ENCODE data around the gene ST3GAL4. TPM values are rescaled to one million over a fixed set of nuclear protein-coding genes. Genes with fewer than 3 reads are reported as not detected.

Gene ST3GAL4
- total RNA-seq, 1 experiment from 2014 or later, result 13.6 TPM

DNA sequence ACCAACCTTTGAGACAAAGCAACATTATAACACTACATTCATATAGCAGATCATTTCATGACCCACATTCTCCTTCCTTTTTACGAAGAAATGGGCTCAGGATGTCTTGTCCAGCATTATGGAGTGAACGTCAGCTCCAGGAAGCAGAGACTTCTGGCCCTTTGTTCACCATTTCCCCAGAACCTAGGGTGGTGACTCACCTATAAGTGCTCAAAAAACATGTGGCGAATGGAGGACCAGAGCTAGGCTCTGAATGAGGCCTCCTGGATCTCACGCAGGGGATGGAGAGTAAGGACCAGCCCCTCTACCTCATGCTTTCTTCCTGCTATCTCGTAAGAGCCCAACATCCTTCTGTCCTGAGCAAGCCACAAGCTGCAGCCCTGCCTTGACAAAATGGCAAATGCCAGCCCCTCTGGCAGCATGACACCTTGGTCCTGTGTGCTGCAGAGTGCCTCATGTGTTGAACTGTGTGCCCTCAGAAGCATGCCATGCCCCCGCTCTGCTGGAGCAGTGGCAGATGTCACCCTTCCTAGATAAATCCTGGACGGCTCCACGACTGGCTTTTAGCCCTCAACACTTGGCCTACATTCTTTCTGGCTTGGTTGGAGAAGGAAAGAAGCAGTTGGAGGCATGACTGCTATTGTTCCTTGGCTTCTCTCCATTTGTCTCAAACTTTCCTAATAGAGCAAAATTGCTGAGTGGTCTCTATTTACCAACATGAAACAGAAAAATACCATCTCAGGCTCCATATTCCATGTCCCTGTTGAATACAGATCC lies 6.5 kb upstream of the ST3GAL4 start:
- Histone ChIP-seq H3K27me3 (ENCODE audit: insufficient read depth, low read length) (no peaks in the 10 kb centered on the region), H2BK12ac (ENCODE audit: insufficient read length, low read depth, low read length) (no peak overlapping the region), H4K5ac (ENCODE audit: insufficient read length, low read depth, low read length) (no peak overlapping the region), H2AK5ac (ENCODE audit: insufficient read length, low read length) (no peak overlapping the region), H3K14ac (ENCODE audit: insufficient read depth, low read length) (no peak overlapping the region), H4K20me1 (ENCODE audit: control insufficient read depth, insufficient read depth, insufficient read length) (no peaks in the 10 kb centered on the region), H3K9ac (ENCODE audit: extremely low read depth, insufficient read length, low read length) (no peak overlapping the region), H2BK120ac (ENCODE audit: low read depth, low read length, poor library complexity, severe bottlenecking) (no peak overlapping the region), H3K56ac (ENCODE audit: insufficient read length, low read depth, low read length) (no peak overlapping the region), H3K23ac (ENCODE audit: insufficient read length, low read depth, low read length) (no peak overlapping the region), H3K27ac (ENCODE audit: insufficient read length, low read depth, low read length) (no peak overlapping the region), H3T11ph (ENCODE audit: low read length) (no peak overlapping the region), H3K9me3 (ENCODE audit: control insufficient read depth, low read depth, low read length) (no peaks in the 10 kb centered on the region), H2AFZ (ENCODE audit: low read length) (no peak overlapping the region), H3K4me2 (ENCODE audit: insufficient read depth, insufficient read length, low read length) (no peak overlapping the region), H3K4me1 (ENCODE audit: insufficient read depth, low read length) (peaks cover 20% of the 10 kb centered on the region), H3K18ac (ENCODE audit: insufficient read length, low read depth, low read length) (no peak overlapping the region), H2BK5ac (ENCODE audit: insufficient read length, low read length) (no peak overlapping the region), H4K91ac (ENCODE audit: insufficient read length, low read depth, low read length) (no peak overlapping the region), H3K79me2 (ENCODE audit: insufficient read depth, low read length) (peaks cover 2% of the 10 kb centered on the region; the same call in 1 of the 2 replicates), H4K8ac (replicated peaks; ENCODE audit: insufficient read length, low read depth, low read length) (no peak overlapping the region), H2BK20ac (ENCODE audit: low read depth, low read length, poor library complexity, severe bottlenecking) (no peak overlapping the region), H3K4ac (ENCODE audit: low read depth, low read length) (no peak overlapping the region), H3K23me2 (ENCODE audit: insufficient read length, low read depth, low read length, poor library complexity, severe bottlenecking) (no peaks in the 10 kb centered on the region), H3K79me1 (ENCODE audit: insufficient read depth, low read depth, low read length, poor library complexity, severe bottlenecking) (no peaks in the 10 kb centered on the region), H2BK15ac (ENCODE audit: low read depth, low read length) (no peak overlapping the region)
- no peak for DNase-seq
- Mint-ChIP-seq H3K4me3 (no peak overlapping the region), H3K27ac (peak overlapping the region in 1 of 3 experiments; percentile 12; a peak in 2 of 7 replicates), H3K27me3 (ENCODE audit: low read depth) (no peaks in the 10 kb centered on the region; the same call in 1 of the 2 replicates), H3K9me3 (no peaks in the 10 kb centered on the region), H3K36me3 (ENCODE audit: insufficient read depth in 1 of 3, low read depth in 3 of 3) (peaks cover 16 to 29% (median 28%) of the 10 kb centered on the region in 3 experiments), H3K4me1 (peaks cover 55 to 68% of the 10 kb centered on the region in 2 experiments)
- WGBS (ENCODE audit: extremely low coverage, insufficient read length, low lambda C conversion rate), result no CpG with 5 or more reads among the region's 8 CpGs
- TF ChIP-seq, protein P1, sequence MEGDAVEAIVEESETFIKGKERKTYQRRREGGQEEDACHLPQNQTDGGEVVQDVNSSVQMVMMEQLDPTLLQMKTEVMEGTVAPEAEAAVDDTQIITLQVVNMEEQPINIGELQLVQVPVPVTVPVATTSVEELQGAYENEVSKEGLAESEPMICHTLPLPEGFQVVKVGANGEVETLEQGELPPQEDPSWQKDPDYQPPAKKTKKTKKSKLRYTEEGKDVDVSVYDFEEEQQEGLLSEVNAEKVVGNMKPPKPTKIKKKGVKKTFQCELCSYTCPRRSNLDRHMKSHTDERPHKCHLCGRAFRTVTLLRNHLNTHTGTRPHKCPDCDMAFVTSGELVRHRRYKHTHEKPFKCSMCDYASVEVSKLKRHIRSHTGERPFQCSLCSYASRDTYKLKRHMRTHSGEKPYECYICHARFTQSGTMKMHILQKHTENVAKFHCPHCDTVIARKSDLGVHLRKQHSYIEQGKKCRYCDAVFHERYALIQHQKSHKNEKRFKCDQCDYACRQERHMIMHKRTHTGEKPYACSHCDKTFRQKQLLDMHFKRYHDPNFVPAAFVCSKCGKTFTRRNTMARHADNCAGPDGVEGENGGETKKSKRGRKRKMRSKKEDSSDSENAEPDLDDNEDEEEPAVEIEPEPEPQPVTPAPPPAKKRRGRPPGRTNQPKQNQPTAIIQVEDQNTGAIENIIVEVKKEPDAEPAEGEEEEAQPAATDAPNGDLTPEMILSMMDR (conservative IDR thresholded peaks at IDR 0.05), result no peak

Data from H9 (cell line).